Retinal pigment epithelial cell (primary cell): ENCODE results near the gene C1orf87.
A peak's percentile ranks its signal among the peaks of the same experiment; 100 is the strongest.

Source experiments
- DNase-seq: peaks from one replicate; pipeline ENCODE4 v3.0.0-alpha.2; 2010; ENCODE audit warnings: low read depth
- H3K4me3 ChIP-seq: 2 replicates; pipeline ENCODE4 v1.5.1; 2011; ENCODE audit warnings: mild to moderate bottlenecking, low read length, control low read depth, moderate library complexity
- TF ChIP-seq, protein P1 (sequence below): conservative IDR thresholded peaks from 2 replicates; pipeline ENCODE4 v1.5.1; 2011; ENCODE audit warnings: low read depth, low read length, control low read depth, inconsistent platforms

The C1orf87 gene

GRCh38 chr1:59985911-59986515, 87.6 kb downstream of the C1orf87 start:
- H3K4me3 ChIP-seq = no peak overlapping the region
- TF ChIP-seq, protein P1, sequence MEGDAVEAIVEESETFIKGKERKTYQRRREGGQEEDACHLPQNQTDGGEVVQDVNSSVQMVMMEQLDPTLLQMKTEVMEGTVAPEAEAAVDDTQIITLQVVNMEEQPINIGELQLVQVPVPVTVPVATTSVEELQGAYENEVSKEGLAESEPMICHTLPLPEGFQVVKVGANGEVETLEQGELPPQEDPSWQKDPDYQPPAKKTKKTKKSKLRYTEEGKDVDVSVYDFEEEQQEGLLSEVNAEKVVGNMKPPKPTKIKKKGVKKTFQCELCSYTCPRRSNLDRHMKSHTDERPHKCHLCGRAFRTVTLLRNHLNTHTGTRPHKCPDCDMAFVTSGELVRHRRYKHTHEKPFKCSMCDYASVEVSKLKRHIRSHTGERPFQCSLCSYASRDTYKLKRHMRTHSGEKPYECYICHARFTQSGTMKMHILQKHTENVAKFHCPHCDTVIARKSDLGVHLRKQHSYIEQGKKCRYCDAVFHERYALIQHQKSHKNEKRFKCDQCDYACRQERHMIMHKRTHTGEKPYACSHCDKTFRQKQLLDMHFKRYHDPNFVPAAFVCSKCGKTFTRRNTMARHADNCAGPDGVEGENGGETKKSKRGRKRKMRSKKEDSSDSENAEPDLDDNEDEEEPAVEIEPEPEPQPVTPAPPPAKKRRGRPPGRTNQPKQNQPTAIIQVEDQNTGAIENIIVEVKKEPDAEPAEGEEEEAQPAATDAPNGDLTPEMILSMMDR = no peak
- DNase-seq = no peak

GRCh38 chr1:59979666-59980065, 93.9 kb downstream of the C1orf87 start:
- TF ChIP-seq, protein P1 = no peak
- H3K4me3 ChIP-seq = no peak overlapping the region

DNA sequence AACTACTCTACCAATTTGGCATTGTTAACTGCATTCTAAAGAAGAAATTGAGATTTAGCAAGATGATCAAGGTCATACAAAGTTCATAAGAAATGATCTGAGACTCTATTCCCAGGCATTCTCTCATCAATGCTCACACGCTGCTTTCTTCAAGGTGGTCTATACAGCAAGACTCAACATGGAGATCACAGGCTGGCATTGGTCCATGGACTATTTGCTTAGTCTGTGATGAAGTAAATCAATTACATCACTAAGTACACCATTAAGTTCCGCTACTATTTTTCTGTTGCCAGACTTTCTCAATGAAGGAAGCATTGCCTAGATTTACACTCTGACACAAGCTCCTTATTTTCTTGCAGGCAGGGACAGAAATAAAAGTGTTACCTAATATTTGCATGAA, 95.1 kb downstream of the C1orf87 start:
- TF ChIP-seq, protein P1 = no peak
- no peak overlapping the region for H3K4me3 ChIP-seq
- DNase-seq = no peak

More at GRCh38 chr1:59979666-59980065, 93.9 kb downstream of the C1orf87 start:
- no peak for DNase-seq

DNA sequence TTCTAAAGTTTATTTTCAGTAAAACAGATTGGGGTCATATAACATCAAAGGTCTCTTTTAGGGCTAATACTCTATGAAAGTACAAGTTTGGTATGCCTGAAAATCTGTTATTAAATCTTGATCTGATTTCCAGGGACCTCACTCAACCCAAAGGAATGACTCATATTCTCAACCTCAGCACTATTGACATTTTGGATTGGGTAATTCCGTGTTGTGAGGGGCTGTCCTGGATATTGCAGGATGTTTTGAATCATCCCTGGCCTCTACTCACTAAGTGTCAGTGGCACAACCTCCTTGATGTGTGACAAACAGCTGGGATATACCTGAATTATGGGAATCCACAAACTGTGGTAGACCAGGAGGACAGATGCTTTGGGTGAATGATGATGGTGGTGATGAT, 95.5 kb downstream of the C1orf87 start:
- no peak overlapping the region for H3K4me3 ChIP-seq
- DNase-seq = no peak
- TF ChIP-seq, protein P1 = no peak

GRCh38 chr1:59977075-59977410, 96.5 kb downstream of the C1orf87 start:
- DNase-seq = no peak
- no peak overlapping the region for H3K4me3 ChIP-seq
- TF ChIP-seq, protein P1 = no peak

GRCh38 chr1:59976194-59977074, 97.1 kb downstream of the C1orf87 start:
- TF ChIP-seq, protein P1 = peak; percentile 89
- DNase-seq = no peak
- H3K4me3 ChIP-seq = no peak overlapping the region

- TF ChIP-seq, protein P1 = no peak
- no peak overlapping the region for H3K4me3 ChIP-seq
- no peak for DNase-seq
Measured at GRCh38 chr1:59973719-59974118, 99.9 kb downstream of the C1orf87 start.
